ENCODE results near the gene COL8A2. TPM values are rescaled to one million over a fixed set of nuclear protein-coding genes. Genes with fewer than 3 reads are reported as not detected.

COL8A2 gene
- total and polyA plus RNA-seq, 2 of the 4 experiments (the other 2 are of a cell fraction): 0.54 to 1.1 TPM

DNA sequence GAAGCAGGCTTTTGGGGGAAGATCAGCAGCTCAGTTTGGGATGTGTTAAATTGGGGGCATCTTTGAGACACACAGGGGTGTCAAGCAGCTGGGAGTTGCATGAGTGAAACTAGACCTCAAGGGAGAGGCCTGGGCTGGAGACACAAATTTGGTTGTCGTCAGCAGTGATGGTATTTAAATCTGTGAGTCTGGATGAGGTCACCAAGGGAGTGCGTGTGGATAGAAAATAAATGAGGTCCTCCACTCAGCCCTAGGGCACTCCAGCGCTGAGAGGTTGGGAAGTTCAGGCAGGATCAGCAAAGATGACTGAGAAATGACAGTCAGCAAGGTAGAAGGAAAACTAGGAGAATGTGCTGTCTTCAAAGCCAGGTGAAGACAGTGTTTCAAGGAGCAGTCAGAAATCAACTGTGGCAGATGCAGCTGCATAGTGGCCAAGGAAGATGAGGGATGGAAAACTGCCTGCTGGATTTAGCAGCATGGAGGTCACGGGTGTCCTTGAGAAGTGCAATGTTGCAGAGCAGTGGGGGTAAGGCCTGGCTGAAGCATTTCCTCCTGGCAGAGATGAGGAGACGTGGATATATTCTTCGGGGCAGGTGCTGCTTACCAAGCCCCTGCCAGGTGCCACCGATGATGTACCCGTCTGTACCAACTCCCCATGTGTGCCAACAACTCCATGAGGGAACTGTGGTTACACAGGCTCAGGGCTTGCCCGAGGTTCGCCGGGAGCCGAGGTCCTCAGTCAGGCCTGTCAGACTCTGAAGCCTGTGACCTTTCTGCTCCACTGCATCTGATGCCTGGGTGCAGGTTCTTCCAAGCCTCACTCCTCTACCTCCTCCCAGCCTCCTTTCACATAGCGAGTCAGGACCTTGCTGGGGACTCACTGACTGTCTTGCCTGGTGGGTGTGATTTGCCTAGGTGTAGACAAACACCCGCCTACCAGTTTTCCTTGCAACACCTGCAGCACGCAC is 42.2 kb upstream of the COL8A2 start (continued):
- TF ChIP-seq, protein P1, sequence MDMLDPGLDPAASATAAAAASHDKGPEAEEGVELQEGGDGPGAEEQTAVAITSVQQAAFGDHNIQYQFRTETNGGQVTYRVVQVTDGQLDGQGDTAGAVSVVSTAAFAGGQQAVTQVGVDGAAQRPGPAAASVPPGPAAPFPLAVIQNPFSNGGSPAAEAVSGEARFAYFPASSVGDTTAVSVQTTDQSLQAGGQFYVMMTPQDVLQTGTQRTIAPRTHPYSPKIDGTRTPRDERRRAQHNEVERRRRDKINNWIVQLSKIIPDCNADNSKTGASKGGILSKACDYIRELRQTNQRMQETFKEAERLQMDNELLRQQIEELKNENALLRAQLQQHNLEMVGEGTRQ (IDR thresholded peaks at IDR 0.05; ENCODE audit: low read depth, low read length): no peak
- no peak for TF ChIP-seq BHLHE40 (IDR thresholded peaks at IDR 0.05; ENCODE audit: low read depth, low read length)

GRCh38 chr1:36166136-36166535 is 41.1 kb upstream of the COL8A2 start:
- H2AK9ac ChIP-seq (replicated peaks; ENCODE audit: low read depth, low read length, poor library complexity): no peak overlapping the region
- no peak overlapping the region for H3K4ac ChIP-seq (ENCODE audit: low read depth, low read length)
- no peak overlapping the region for H3K4me2 ChIP-seq (ENCODE audit: low read depth, low read length)
- no CpG with 5 or more reads among the region's 4 CpGs for WGBS, 2 experiments (ENCODE audit: extremely low coverage in 2 of 2, insufficient read length in 1 of 2)
- no peak overlapping the region for H4K5ac ChIP-seq (ENCODE audit: low read depth, low read length)
- H2BK20ac ChIP-seq (ENCODE audit: low read depth, low read length): no peak overlapping the region
- dilution Hi-C loops (cut with HindIII; ENCODE audit: low sequenced_read_pairs, unreplicated experiment): no loop called here
- no peak overlapping the region for H3K18ac ChIP-seq (ENCODE audit: low read depth, low read length)
- no peak overlapping the region for H2BK15ac ChIP-seq (ENCODE audit: low read depth, low read length)
- H3K14ac ChIP-seq (replicated peaks; ENCODE audit: low read depth, low read length): no peak overlapping the region
- H4K8ac ChIP-seq (ENCODE audit: low read depth in 2 of 2, low read length in 2 of 2): no peak overlapping the region
- peaks cover 9% of the 10 kb centered on the region for H3K4me1 ChIP-seq (ENCODE audit: control insufficient read depth, insufficient read depth, low read length)
- H3K56ac ChIP-seq (ENCODE audit: extremely low read depth, insufficient read depth, low read length): no peak overlapping the region
- H3K27me3 ChIP-seq (ENCODE audit: control insufficient read depth, insufficient read depth, low read length): no peaks in the 10 kb centered on the region
- DNase-seq (no peak), ATAC-seq (ENCODE audit: low read depth) (no peak)
- H3K23ac ChIP-seq (ENCODE audit: low read depth, low read length): 0 out of 2 replicates have a peak overlapping the region, but pooled peaks have one; percentile 38
- peaks cover 96% of the 10 kb centered on the region for H4K20me1 ChIP-seq (ENCODE audit: insufficient read depth, low read length)
- H3K4me3 ChIP-seq (ENCODE audit: insufficient read depth, low read depth, low read length): no peak overlapping the region
- no peak overlapping the region for H3K9ac ChIP-seq (ENCODE audit: low read depth, low read length)
- no peak overlapping the region for H2BK5ac ChIP-seq (ENCODE audit: low read depth, low read length, poor library complexity, severe bottlenecking)
- H2AFZ ChIP-seq (replicated peaks; ENCODE audit: low read length, poor library complexity): no peak overlapping the region
- BruUV-seq (replicated peaks): no TSS peak
- H3K36me3 ChIP-seq (ENCODE audit: control insufficient read depth, insufficient read depth, low read length): peaks cover 24% of the 10 kb centered on the region
- ChIA-PET POLR2A (ENCODE audit: unreplicated experiment) (no interaction called here), CTCF (interaction anchor here (1.1 to 1.7 kb wide), 2 partner anchors 9 to 16 kb away, joined by 3 read pairs; no protein-coding TSS in a partner anchor)
- H4K91ac ChIP-seq (ENCODE audit: insufficient read depth, low read depth, low read length): no peak overlapping the region
- in situ Hi-C loops (cut with MboI; ENCODE audit: low sequenced_read_pairs): no loop called here
- TF ChIP-seq RFX5 (IDR thresholded peaks at IDR 0.05; ENCODE audit: low read depth, low read length): no peak
- TF ChIP-seq, protein P2, sequence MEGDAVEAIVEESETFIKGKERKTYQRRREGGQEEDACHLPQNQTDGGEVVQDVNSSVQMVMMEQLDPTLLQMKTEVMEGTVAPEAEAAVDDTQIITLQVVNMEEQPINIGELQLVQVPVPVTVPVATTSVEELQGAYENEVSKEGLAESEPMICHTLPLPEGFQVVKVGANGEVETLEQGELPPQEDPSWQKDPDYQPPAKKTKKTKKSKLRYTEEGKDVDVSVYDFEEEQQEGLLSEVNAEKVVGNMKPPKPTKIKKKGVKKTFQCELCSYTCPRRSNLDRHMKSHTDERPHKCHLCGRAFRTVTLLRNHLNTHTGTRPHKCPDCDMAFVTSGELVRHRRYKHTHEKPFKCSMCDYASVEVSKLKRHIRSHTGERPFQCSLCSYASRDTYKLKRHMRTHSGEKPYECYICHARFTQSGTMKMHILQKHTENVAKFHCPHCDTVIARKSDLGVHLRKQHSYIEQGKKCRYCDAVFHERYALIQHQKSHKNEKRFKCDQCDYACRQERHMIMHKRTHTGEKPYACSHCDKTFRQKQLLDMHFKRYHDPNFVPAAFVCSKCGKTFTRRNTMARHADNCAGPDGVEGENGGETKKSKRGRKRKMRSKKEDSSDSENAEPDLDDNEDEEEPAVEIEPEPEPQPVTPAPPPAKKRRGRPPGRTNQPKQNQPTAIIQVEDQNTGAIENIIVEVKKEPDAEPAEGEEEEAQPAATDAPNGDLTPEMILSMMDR (conservative IDR thresholded peaks at IDR 0.05; ENCODE audit: low read depth, low read length): no peak
- no peak for TF ChIP-seq CHD1 (IDR thresholded peaks at IDR 0.05; ENCODE audit: low read depth, low read length)
- no peak for TF ChIP-seq FOS (IDR thresholded peaks at IDR 0.05; ENCODE audit: low read depth, low read length)
- TF ChIP-seq NFE2L2 (IDR thresholded peaks at IDR 0.05; ENCODE audit: low read depth, low read length): no peak
- TF ChIP-seq MAZ (IDR thresholded peaks at IDR 0.05; ENCODE audit: borderline replicate concordance, low read depth, low read length): no peak
- TF ChIP-seq, protein P3, sequence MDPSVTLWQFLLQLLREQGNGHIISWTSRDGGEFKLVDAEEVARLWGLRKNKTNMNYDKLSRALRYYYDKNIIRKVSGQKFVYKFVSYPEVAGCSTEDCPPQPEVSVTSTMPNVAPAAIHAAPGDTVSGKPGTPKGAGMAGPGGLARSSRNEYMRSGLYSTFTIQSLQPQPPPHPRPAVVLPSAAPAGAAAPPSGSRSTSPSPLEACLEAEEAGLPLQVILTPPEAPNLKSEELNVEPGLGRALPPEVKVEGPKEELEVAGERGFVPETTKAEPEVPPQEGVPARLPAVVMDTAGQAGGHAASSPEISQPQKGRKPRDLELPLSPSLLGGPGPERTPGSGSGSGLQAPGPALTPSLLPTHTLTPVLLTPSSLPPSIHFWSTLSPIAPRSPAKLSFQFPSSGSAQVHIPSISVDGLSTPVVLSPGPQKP (IDR thresholded peaks at IDR 0.05; ENCODE audit: borderline replicate concordance, low read depth, low read length): no peak
- no peak for TF ChIP-seq SMC3 (IDR thresholded peaks at IDR 0.05; ENCODE audit: low read depth, low read length)
- peaks cover 8 to 60% of the 10 kb centered on the region in 2 experiments; a peak in 3 of 4 replicates for H3K79me1 ChIP-seq (ENCODE audit: low read depth in 1 of 2, low read length in 2 of 2)
- intact Hi-C loops (cut with micrococcal nuclease): no loop called here
- no peaks in the 10 kb centered on the region for H3K9me3 ChIP-seq (ENCODE audit: control insufficient read depth, insufficient read depth, low read length)
- H2BK120ac ChIP-seq (ENCODE audit: low read depth, low read length): no peak overlapping the region
- no peak overlapping the region for H3K27ac ChIP-seq (ENCODE audit: insufficient read depth, low read length)
- peaks cover 18% of the 10 kb centered on the region for H3K9me1 ChIP-seq (ENCODE audit: insufficient read depth, low read length)
- no peak overlapping the region for H2AK5ac ChIP-seq (ENCODE audit: low read depth, low read length)
